Measurements from ENCODE around the gene ZNF613. TPM values are rescaled to one million over a fixed set of nuclear protein-coding genes. Genes with fewer than 3 reads are reported as not detected.

The ZNF613 gene
- total and polyA plus RNA-seq, 2 of the 13 experiments (the other 11 are each of a cell fraction or from before 2014, with no cell fraction given) = 3.6 to 8.3 TPM

DNA sequence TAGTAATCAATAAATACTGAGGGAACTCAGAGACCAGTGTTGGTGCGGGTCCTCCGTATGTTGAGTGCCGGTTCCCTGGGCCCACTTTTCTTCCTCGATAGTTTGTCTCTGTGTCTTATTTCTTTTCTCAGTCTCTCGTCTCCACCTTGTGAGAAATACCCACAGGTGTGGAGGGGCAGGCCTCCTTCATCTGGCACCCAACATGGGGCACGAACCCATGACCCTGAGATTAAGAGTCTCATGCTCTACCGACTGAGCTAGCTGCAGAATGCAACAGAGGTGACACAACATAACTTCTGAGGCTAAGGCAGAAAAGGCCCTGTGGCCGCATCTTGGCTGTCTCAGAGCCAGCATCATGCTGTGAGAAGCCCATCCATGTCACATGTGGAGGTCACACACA lies 5.3 kb upstream of the ZNF613 start:
- WGBS (ENCODE audit: low lambda C conversion rate) = 44% methylated on average over 7 of the region's 8 CpGs
- Histone ChIP-seq H3K9ac (ENCODE audit: insufficient read depth, low read depth, low read length) (no peak overlapping the region), H2AFZ (ENCODE audit: low read length) (no peak overlapping the region), H3K9me3 (ENCODE audit: low read length) (peaks cover 74% of the 10 kb centered on the region), H3K4me2 (ENCODE audit: low read depth, low read length) (no peak overlapping the region), H3K4me1 (ENCODE audit: insufficient read depth, low read length) (peaks cover 22% of the 10 kb centered on the region), H4K20me1 (ENCODE audit: insufficient read depth, low read length) (no peaks in the 10 kb centered on the region), H3K79me2 (ENCODE audit: insufficient read depth, low read length) (no peaks in the 10 kb centered on the region), H3K27ac (ENCODE audit: extremely low read length, insufficient read depth, low read length) (no peak overlapping the region), H3K36me3 (replicated peaks in 1 of 2; ENCODE audit: control insufficient read depth in 1 of 2, insufficient read depth in 2 of 2, low read length in 2 of 2) (no peaks in the 10 kb centered on the region), H3K27me3 (ENCODE audit: control insufficient read depth in 1 of 2, insufficient read depth in 2 of 2, low read length in 2 of 2) (no peaks in the 10 kb centered on the region; a peak in 1 of 5 replicates), H3K4me3 (replicated peaks in 1 of 3; ENCODE audit: insufficient read depth in 1 of 3, low read depth in 2 of 3, low read length in 3 of 3) (no peak overlapping the region)
- FAIRE-seq (no peak), DNase-seq (ENCODE audit: low spot score) (no peak), ATAC-seq (no peak)
- POLR2A ChIA-PET = no interaction called here
- CTCF ChIA-PET (ENCODE audit: low intra/inter-chr PET ratio, low total read pairs) = no interaction called here
- no TSS peak for BruUV-seq (replicated peaks)
- in situ Hi-C loops (cut with HindIII; ENCODE audit: extremely low pct_ligation_motif_present, low pct_unique_long_range_greater_than_20kb) (no loop called here), intact Hi-C loops (cut with micrococcal nuclease; ENCODE audit: unreplicated experiment) (loop anchor here (10.0 kb wide), 1 partner anchor 83 kb away; the partner anchor contains the start of gene ZNF615)
- TF ChIP-seq ZBTB8A (CRISPR knock-in tag; IDR thresholded peaks at IDR 0.05; ENCODE audit: borderline replicate concordance, low read depth) (no peak), GATAD2A (CRISPR knock-in tag; IDR thresholded peaks at IDR 0.05) (no peak), SETDB1 (CRISPR knock-in tag; IDR thresholded peaks at IDR 0.05; ENCODE audit: borderline replicate concordance) (peak; percentile 88; the same call in 1 of the 2 replicates), NCOR1 (IDR thresholded peaks at IDR 0.05; ENCODE audit: borderline replicate concordance, low read length) (peak; percentile 45)
- TF ChIP-seq, protein P1, sequence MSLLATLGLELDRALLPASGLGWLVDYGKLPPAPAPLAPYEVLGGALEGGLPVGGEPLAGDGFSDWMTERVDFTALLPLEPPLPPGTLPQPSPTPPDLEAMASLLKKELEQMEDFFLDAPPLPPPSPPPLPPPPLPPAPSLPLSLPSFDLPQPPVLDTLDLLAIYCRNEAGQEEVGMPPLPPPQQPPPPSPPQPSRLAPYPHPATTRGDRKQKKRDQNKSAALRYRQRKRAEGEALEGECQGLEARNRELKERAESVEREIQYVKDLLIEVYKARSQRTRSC (CRISPR knock-in tag; IDR thresholded peaks at IDR 0.05; ENCODE audit: low read depth) = no peak
- TF ChIP-seq, protein P2, sequence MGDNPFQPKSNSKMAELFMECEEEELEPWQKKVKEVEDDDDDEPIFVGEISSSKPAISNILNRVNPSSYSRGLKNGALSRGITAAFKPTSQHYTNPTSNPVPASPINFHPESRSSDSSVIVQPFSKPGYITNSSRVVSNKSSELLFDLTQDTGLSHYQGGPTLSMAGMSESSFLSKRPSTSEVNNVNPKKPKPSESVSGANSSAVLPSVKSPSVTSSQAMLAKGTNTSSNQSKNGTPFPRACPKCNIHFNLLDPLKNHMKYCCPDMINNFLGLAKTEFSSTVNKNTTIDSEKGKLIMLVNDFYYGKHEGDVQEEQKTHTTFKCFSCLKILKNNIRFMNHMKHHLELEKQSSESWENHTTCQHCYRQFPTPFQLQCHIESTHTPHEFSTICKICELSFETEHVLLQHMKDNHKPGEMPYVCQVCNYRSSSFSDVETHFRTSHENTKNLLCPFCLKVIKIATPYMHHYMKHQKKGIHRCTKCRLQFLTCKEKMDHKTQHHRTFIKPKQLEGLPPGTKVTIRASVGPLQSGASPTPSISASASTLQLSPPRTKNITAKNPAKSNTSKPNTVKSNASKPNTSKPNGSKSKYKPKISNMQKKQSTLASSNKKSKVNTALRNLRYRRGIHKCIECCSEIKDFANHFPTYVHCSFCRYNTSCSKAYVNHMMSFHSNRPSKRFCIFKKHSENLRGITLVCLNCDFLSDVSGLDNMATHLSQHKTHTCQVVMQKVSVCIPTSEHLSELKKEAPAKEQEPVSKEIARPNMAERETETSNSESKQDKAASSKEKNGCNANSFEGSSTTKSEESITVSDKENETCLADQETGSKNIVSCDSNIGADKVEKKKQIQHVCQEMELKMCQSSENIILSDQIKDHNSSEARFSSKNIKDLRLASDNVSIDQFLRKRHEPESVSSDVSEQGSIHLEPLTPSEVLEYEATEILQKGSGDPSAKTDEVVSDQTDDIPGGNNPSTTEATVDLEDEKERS (CRISPR knock-in tag; IDR thresholded peaks at IDR 0.05) = peak; percentile 55; the same call in 1 of the 2 replicates
- TF ChIP-seq, protein P3, sequence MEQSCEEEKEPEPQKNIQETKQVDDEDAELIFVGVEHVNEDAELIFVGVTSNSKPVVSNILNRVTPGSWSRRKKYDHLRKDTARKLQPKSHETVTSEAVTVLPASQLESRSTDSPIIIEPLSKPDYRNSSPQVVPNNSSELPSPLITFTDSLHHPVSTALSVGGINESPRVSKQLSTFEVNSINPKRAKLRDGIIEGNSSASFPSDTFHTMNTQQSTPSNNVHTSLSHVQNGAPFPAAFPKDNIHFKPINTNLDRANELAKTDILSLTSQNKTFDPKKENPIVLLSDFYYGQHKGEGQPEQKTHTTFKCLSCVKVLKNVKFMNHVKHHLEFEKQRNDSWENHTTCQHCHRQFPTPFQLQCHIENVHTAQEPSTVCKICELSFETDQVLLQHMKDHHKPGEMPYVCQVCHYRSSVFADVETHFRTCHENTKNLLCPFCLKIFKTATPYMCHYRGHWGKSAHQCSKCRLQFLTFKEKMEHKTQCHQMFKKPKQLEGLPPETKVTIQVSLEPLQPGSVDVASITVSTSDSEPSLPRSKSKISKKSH (CRISPR knock-in tag; IDR thresholded peaks at IDR 0.05; ENCODE audit: borderline replicate concordance) = peak; percentile 46; the same call in 1 of the 2 replicates
- TF ChIP-seq, protein P4, sequence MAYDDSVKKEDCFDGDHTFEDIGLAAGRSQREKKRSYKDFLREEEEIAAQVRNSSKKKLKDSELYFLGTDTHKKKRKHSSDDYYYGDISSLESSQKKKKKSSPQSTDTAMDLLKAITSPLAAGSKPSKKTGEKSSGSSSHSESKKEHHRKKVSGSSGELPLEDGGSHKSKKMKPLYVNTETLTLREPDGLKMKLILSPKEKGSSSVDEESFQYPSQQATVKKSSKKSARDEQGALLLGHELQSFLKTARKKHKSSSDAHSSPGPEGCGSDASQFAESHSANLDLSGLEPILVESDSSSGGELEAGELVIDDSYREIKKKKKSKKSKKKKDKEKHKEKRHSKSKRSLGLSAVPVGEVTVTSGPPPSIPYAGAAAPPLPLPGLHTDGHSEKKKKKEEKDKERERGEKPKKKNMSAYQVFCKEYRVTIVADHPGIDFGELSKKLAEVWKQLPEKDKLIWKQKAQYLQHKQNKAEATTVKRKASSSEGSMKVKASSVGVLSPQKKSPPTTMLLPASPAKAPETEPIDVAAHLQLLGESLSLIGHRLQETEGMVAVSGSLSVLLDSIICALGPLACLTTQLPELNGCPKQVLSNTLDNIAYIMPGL (CRISPR knock-in tag; IDR thresholded peaks at IDR 0.05; ENCODE audit: borderline replicate concordance in 1 of 2, low read depth in 1 of 2) = no peak
